HEK293 (cell line): ENCODE data around the gene UBB.
A peak's percentile ranks its signal among the peaks of the same experiment; 100 is the strongest.

Experiments used
- CTCF ChIA-PET: fragments of 350-600 bp; formaldehyde crosslinking; extraction: SDS; loops from one replicate; lab custom pipeline; 2021; ENCODE audit warnings: antibody characterized with exemption; lab: Yijun Ruan, JAX
- POLR2A ChIA-PET: fragments of 300-600 bp; formaldehyde crosslinking; extraction: SDS; loops from one replicate; lab custom pipeline; 2020; ENCODE audit warnings: antibody characterized with exemption, inconsistent platforms; lab: Yijun Ruan, JAX
- H3K27ac ChIP-seq: fragments of 200-500 bp; sonication (Bioruptor generic); 2 replicates; pipeline ENCODE4 v1.5.1; 2014; ENCODE audit warnings: low read depth, low read length, control low read depth, inconsistent platforms; ENCODE audit errors: extremely low read depth
- H3K36me3 ChIP-seq, 2 experiments: fragments of 200-500 bp in 1 of 2; sonication (Bioruptor generic) in 1 of 2; 1 replicate in 1 of 2; 2 replicates in 1 of 2; pipeline ENCODE4 v1.5.1; 2014 to 2017; ENCODE audit warnings: inconsistent platforms in 2 of 2, low read length in 2 of 2; ENCODE audit not compliant: control insufficient read depth in 2 of 2, insufficient read depth in 1 of 2
- H3K4me1 ChIP-seq: fragments of 200-500 bp; sonication (Bioruptor generic); 2 replicates; pipeline ENCODE4 v1.5.1; 2014; ENCODE audit warnings: mild to moderate bottlenecking, low read length, inconsistent platforms; ENCODE audit not compliant: control insufficient read depth, insufficient read depth
- H3K4me3 ChIP-seq: 2 replicates; pipeline ENCODE4 v1.5.1; 2011; ENCODE audit warnings: low read depth, mild to moderate bottlenecking, control low read depth, low read length, moderate library complexity
- H3K9me3 ChIP-seq: fragments of 200-500 bp; sonication (Bioruptor generic); 2 replicates; pipeline ENCODE4 v1.5.1; 2014; ENCODE audit warnings: low read depth, low read length, inconsistent platforms; ENCODE audit not compliant: control insufficient read depth, insufficient read depth
- GLI2 ChIP-seq: fragments of 450-650 bp; formaldehyde crosslinking; IDR thresholded peaks from 2 replicates; pipeline ENCODE4; 2017; ENCODE audit warnings: missing biosample characterization, missing genetic modification characterization, low read depth, borderline replicate concordance
- PRDM1 ChIP-seq: fragments of 450-650 bp; formaldehyde crosslinking; IDR thresholded peaks from 2 replicates; pipeline ENCODE4; 2016; ENCODE audit warnings: missing biosample characterization, missing genetic modification characterization
- REST ChIP-seq: fragments of 450-650 bp; formaldehyde crosslinking; IDR thresholded peaks from 2 replicates; pipeline ENCODE4 v1.5.1; 2016; ENCODE audit warnings: missing biosample characterization, missing genetic modification characterization
- ZBTB10 ChIP-seq: fragments of 450-650 bp; formaldehyde crosslinking; IDR thresholded peaks from 2 replicates; pipeline ENCODE4 v1.5.1; 2016; ENCODE audit warnings: missing biosample characterization, missing genetic modification characterization
- ZBTB48 ChIP-seq: fragments of 450-650 bp; formaldehyde crosslinking; IDR thresholded peaks from 2 replicates; pipeline ENCODE4 v1.5.1; 2016; ENCODE audit warnings: missing biosample characterization, missing genetic modification characterization
- ZBTB7A ChIP-seq: fragments of 450-650 bp; formaldehyde crosslinking; IDR thresholded peaks from 2 replicates; pipeline ENCODE4 v1.5.1; 2016; ENCODE audit warnings: low read depth, missing biosample characterization, missing genetic modification characterization
- ZBTB8A ChIP-seq: fragments of 450-650 bp; formaldehyde crosslinking; IDR thresholded peaks from 2 replicates; pipeline ENCODE4 v1.5.1; 2016; ENCODE audit warnings: missing biosample characterization, missing genetic modification characterization
- ZNF121 ChIP-seq: fragments of 450-650 bp; formaldehyde crosslinking; IDR thresholded peaks from 2 replicates; pipeline ENCODE4 v1.5.1; 2016; ENCODE audit warnings: missing biosample characterization, missing genetic modification characterization
- ZNF157 ChIP-seq: fragments of 450-650 bp; formaldehyde crosslinking; IDR thresholded peaks from 2 replicates; pipeline ENCODE4 v1.5.1; 2016; ENCODE audit warnings: missing biosample characterization, missing genetic modification characterization
- ZNF175 ChIP-seq: fragments of 450-650 bp; formaldehyde crosslinking; IDR thresholded peaks from 2 replicates; pipeline ENCODE4 v1.5.1; 2016; ENCODE audit warnings: missing biosample characterization, missing genetic modification characterization
- ZNF311 ChIP-seq: fragments of 450-650 bp; formaldehyde crosslinking; IDR thresholded peaks from 2 replicates; pipeline ENCODE4 v1.5.1; 2017; ENCODE audit warnings: missing biosample characterization, missing genetic modification characterization, borderline replicate concordance
- ZNF354C ChIP-seq: fragments of 450-650 bp; formaldehyde crosslinking; IDR thresholded peaks from 2 replicates; pipeline ENCODE4 v1.5.1; 2016; ENCODE audit warnings: missing biosample characterization, missing genetic modification characterization, low read depth, borderline replicate concordance
- ZNF394 ChIP-seq: fragments of 450-650 bp; formaldehyde crosslinking; IDR thresholded peaks from 2 replicates; pipeline ENCODE4 v1.5.1; 2016; ENCODE audit warnings: missing biosample characterization, missing genetic modification characterization, mild to moderate bottlenecking, moderate library complexity, borderline replicate concordance
- ZNF416 ChIP-seq: fragments of 450-650 bp; formaldehyde crosslinking; IDR thresholded peaks from 2 replicates; pipeline ENCODE4 v1.5.1; 2016; ENCODE audit warnings: missing biosample characterization, missing genetic modification characterization
- ZNF549 ChIP-seq: fragments of 450-650 bp; IDR thresholded peaks from 2 replicates; pipeline ENCODE4 v1.5.1; 2018; ENCODE audit warnings: missing biosample characterization, missing genetic modification characterization, mild to moderate bottlenecking, inconsistent platforms, moderate library complexity
- ZNF558 ChIP-seq: fragments of 450-650 bp; formaldehyde crosslinking; IDR thresholded peaks from 2 replicates; pipeline ENCODE4 v1.5.1; 2016; ENCODE audit warnings: missing biosample characterization, missing genetic modification characterization
- ZNF561 ChIP-seq: fragments of 450-650 bp; IDR thresholded peaks from 2 replicates; pipeline ENCODE4 v1.5.1; 2018; ENCODE audit warnings: missing biosample characterization, missing genetic modification characterization, borderline replicate concordance
- ZNF600 ChIP-seq: fragments of 450-650 bp; formaldehyde crosslinking; IDR thresholded peaks from 2 replicates; pipeline ENCODE4 v1.5.1; 2016; ENCODE audit warnings: missing biosample characterization, missing genetic modification characterization
- ZNF660 ChIP-seq: fragments of 450-650 bp; IDR thresholded peaks from 2 replicates; pipeline ENCODE4 v1.5.1; 2018; ENCODE audit warnings: missing biosample characterization, mild to moderate bottlenecking, missing genetic modification characterization
- ZNF677 ChIP-seq: fragments of 450-650 bp; IDR thresholded peaks from 2 replicates; pipeline ENCODE4 v1.5.0; 2018; ENCODE audit warnings: missing biosample characterization, mild to moderate bottlenecking, missing genetic modification characterization, moderate library complexity
- ZNF704 ChIP-seq: fragments of 450-650 bp; formaldehyde crosslinking; IDR thresholded peaks from 2 replicates; pipeline ENCODE4 v1.5.1; 2016; ENCODE audit warnings: missing biosample characterization, missing genetic modification characterization
- ZNF768 ChIP-seq: fragments of 450-650 bp; formaldehyde crosslinking; IDR thresholded peaks from 2 replicates; pipeline ENCODE4 v1.5.1; 2018; ENCODE audit warnings: missing biosample characterization, mild to moderate bottlenecking, missing genetic modification characterization
- ZNF837 ChIP-seq: fragments of 450-650 bp; formaldehyde crosslinking; IDR thresholded peaks from 2 replicates; pipeline ENCODE4 v1.5.1; 2016; ENCODE audit warnings: missing biosample characterization, missing genetic modification characterization
- TF ChIP-seq, protein P1 (sequence below): fragments of 450-650 bp; formaldehyde crosslinking; IDR thresholded peaks from 2 replicates; pipeline ENCODE4 v1.5.1; 2017; ENCODE audit warnings: missing biosample characterization, mild to moderate bottlenecking, missing genetic modification characterization, moderate library complexity

The UBB gene

DNA sequence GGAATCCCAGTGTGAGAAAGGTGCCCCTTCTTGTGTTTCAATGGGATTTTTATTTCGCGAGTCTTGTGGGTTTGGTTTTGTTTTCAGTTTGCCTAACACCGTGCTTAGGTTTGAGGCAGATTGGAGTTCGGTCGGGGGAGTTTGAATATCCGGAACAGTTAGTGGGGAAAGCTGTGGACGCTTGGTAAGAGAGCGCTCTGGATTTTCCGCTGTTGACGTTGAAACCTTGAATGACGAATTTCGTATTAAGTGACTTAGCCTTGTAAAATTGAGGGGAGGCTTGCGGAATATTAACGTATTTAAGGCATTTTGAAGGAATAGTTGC, 567 bp downstream of the UBB start:
- POLR2A ChIA-PET: interaction anchor here (0.9 to 3.7 kb wide), 26 partner anchors 10 to 436 kb away, joined by 3 to 86 read pairs (median 7); partner anchors contain the start of genes ADORA2B, CENPV, NCOR1 and PIGL
- TF ChIP-seq ZNF768 (no peak), ZNF837 (tag by site-specific recombination) (no peak), ZNF311 (tag by site-specific recombination) (no peak), ZNF704 (no peak), ZBTB10 (tag by site-specific recombination) (no peak), ZNF600 (tag by site-specific recombination) (peak; percentile 35; the same call in 1 of the 2 replicates), ZNF561 (tag by site-specific recombination) (0 out of 2 replicates have a peak, but pooled peaks have one; percentile 23), ZBTB8A (no peak), ZNF416 (tag by site-specific recombination) (no peak), ZNF660 (tag by site-specific recombination) (no peak), ZNF549 (tag by site-specific recombination) (no peak), ZNF558 (tag by site-specific recombination) (no peak)
- TF ChIP-seq, protein P1, sequence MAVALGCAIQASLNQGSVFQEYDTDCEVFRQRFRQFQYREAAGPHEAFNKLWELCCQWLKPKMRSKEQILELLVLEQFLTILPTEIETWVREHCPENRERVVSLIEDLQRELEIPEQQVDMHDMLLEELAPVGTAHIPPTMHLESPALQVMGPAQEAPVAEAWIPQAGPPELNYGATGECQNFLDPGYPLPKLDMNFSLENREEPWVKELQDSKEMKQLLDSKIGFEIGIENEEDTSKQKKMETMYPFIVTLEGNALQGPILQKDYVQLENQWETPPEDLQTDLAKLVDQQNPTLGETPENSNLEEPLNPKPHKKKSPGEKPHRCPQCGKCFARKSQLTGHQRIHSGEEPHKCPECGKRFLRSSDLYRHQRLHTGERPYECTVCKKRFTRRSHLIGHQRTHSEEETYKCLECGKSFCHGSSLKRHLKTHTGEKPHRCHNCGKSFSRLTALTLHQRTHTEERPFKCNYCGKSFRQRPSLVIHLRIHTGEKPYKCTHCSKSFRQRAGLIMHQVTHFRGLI (tag by site-specific recombination): no peak
- CTCF ChIA-PET: interaction anchor here (9.7 kb wide), 1 partner anchor 18 kb away, joined by 93 read pairs; no protein-coding TSS in a partner anchor
- H3K9me3 ChIP-seq: no peaks in the 10 kb centered on the region
- H3K36me3 ChIP-seq: peaks cover 12 to 33% of the 10 kb centered on the region in 2 experiments
- peak overlapping the region; percentile 100 for H3K27ac ChIP-seq
- peak overlapping the region; percentile 67 for H3K4me3 ChIP-seq
- peaks cover 10% of the 10 kb centered on the region; the same call in 1 of the 2 replicates for H3K4me1 ChIP-seq

GRCh38 chr17:16383216-16383615, 2.3 kb downstream of the UBB start:
- Histone ChIP-seq H3K4me3 (no peak overlapping the region), H3K27ac (no peak overlapping the region; the same call in 1 of the 2 replicates), H3K4me1 (peaks cover 10% of the 10 kb centered on the region; the same call in 1 of the 2 replicates), H3K9me3 (no peaks in the 10 kb centered on the region), H3K36me3 (peaks cover 12 to 33% of the 10 kb centered on the region in 2 experiments)
- ChIA-PET CTCF (interaction anchor here (0.7 to 1.9 kb wide), 4 partner anchors 18 to 138 kb away, joined by 3 to 14 read pairs (median 4); no protein-coding TSS in a partner anchor), POLR2A (interaction anchor here (1.0 to 3.7 kb wide), 5 partner anchors 29 to 153 kb away, joined by 3 to 44 read pairs (median 4); partner anchors contain the start of gene CENPV)
- TF ChIP-seq REST: no peak
- TF ChIP-seq ZNF394 (tag by site-specific recombination): 0 out of 2 replicates have a peak, but pooled peaks have one; percentile 11
- TF ChIP-seq GLI2 (tag by site-specific recombination): no peak
- TF ChIP-seq ZBTB48 (tag by site-specific recombination): no peak
- TF ChIP-seq ZNF677 (tag by site-specific recombination): no peak
- TF ChIP-seq ZNF311 (tag by site-specific recombination): no peak
- no peak for TF ChIP-seq ZNF175 (tag by site-specific recombination)
- TF ChIP-seq ZNF157 (tag by site-specific recombination): no peak
- 0 out of 2 replicates have a peak, but pooled peaks have one; percentile 28 for TF ChIP-seq ZNF660 (tag by site-specific recombination)
- TF ChIP-seq PRDM1: no peak
- no peak for TF ChIP-seq ZBTB7A (tag by site-specific recombination)
- TF ChIP-seq ZNF121 (tag by site-specific recombination): 0 out of 2 replicates have a peak, but pooled peaks have one; percentile 9
- no peak for TF ChIP-seq ZNF354C
- TF ChIP-seq, protein P1 (tag by site-specific recombination): no peak
